K562 (cell line): ENCODE data around the gene MKRN2OS. TPM values are rescaled to one million over a fixed set of nuclear protein-coding genes. Genes with fewer than 3 reads are reported as not detected.

Source experiments
- ATAC-seq: fragments of 200-7000 bp; cut with Tn5 transposase; 3 replicates; pipeline ENCODE4 v1.9.1; 2020; ENCODE audit warnings: moderate library complexity
- BruUV-seq: library from RNA; stranded (reverse); fragments of 400-500 nt; replicated peaks from 2 replicates; lab custom pipeline; 2021; lab: Mats Ljungman, UMichigan
- CTCF ChIA-PET: fragments of 300-600 bp; formaldehyde crosslinking; extraction: SDS; loops from one replicate; lab custom pipeline; 2021; ENCODE audit warnings: low intra/inter-chr PET ratio; lab: Yijun Ruan, JAX
- POLR2A ChIA-PET: fragments of 300-600, 350-650 bp; sonication (Branson Sonifier 250); formaldehyde crosslinking; extraction: SDS; loops from one replicate; lab custom pipeline; 2021; ENCODE audit warnings: antibody characterized with exemption, inconsistent platforms; lab: Yijun Ruan, JAX
- DNase-seq, 4 experiments: peaks; one replicate each; pipeline versions ENCODE4 v3.0.0 to v3.0.0-alpha.2; 2011 to 2018; ENCODE audit warnings: low spot score in 3 of 4, mixed read lengths in 3 of 4; ENCODE audit errors: extremely low read depth in 1 of 4
- FAIRE-seq: peaks from 2 replicates; lab custom pipeline; 2011; peaks lifted over from hg19 to GRCh38; lab: Jason Lieb, UNC
- H2AFZ ChIP-seq: 2 replicates; pipeline ENCODE4 v1.6.0; 2011; ENCODE audit warnings: low read depth, low read length, control low read depth, inconsistent platforms
- H3K27ac ChIP-seq: fragments of 200-600 bp; 3 replicates; pipeline ENCODE4 v1.8.0; 2011; ENCODE audit warnings: low read depth, mild to moderate bottlenecking, control low read depth, inconsistent platforms, low read length, moderate library complexity, mixed read lengths; ENCODE audit errors: extremely low read depth
- H3K27me3 ChIP-seq, 2 experiments: fragments of 300-600 bp in 1 of 2; 2 replicates in 1 of 2; 3 replicates in 1 of 2; pipeline versions ENCODE4 v1.6.0 to v1.8.0; 2011; ENCODE audit warnings: inconsistent platforms in 2 of 2, low read length in 2 of 2, mild to moderate bottlenecking in 1 of 2, mixed read lengths in 1 of 2, moderate library complexity in 1 of 2; ENCODE audit not compliant: control insufficient read depth in 2 of 2, insufficient read depth in 2 of 2
- H3K36me3 ChIP-seq: fragments of 300-600 bp; 3 replicates; pipeline ENCODE4 v1.8.0; 2011; ENCODE audit warnings: mild to moderate bottlenecking, low read length, inconsistent platforms; ENCODE audit not compliant: control insufficient read depth, insufficient read depth
- H3K4me1 ChIP-seq, 2 experiments: fragments of 200-600 bp in 1 of 2; replicated peaks in 1 of 2; 2 replicates in 1 of 2; 3 replicates in 1 of 2; pipeline versions ENCODE4 v1.5.1 to v1.8.0; 2011; ENCODE audit warnings: inconsistent platforms in 2 of 2, low read length in 2 of 2, mild to moderate bottlenecking in 1 of 2, mixed read lengths in 1 of 2, moderate library complexity in 1 of 2; ENCODE audit not compliant: control insufficient read depth in 2 of 2, insufficient read depth in 2 of 2
- H3K4me2 ChIP-seq: 2 replicates; pipeline ENCODE4 v1.6.1; 2011; ENCODE audit warnings: low read length, control low read depth, inconsistent platforms, mixed read lengths; ENCODE audit not compliant: insufficient read depth
- H3K4me3 ChIP-seq: fragments of 200-600 bp; sonication (generic), shearing (Covaris generic); 2 replicates; pipeline ENCODE4 v1.5.1; 2016; ENCODE audit warnings: control low read depth, inconsistent platforms
- H3K79me2 ChIP-seq: fragments of 200-600 bp; 3 replicates; pipeline ENCODE4 v1.8.0; 2011; ENCODE audit warnings: low read length, inconsistent platforms; ENCODE audit not compliant: control insufficient read depth, insufficient read depth
- H3K9ac ChIP-seq, 2 experiments: 2 replicates each; pipeline versions ENCODE4 v1.6.0 to v1.6.1; 2011; ENCODE audit warnings: low read depth in 2 of 2, low read length in 2 of 2, control low read depth in 1 of 2, inconsistent platforms in 1 of 2, mild to moderate bottlenecking in 1 of 2, mixed read lengths in 1 of 2; ENCODE audit not compliant: insufficient read depth in 1 of 2
- H3K9me1 ChIP-seq: one replicate; pipeline ENCODE4 v1.6.0; 2011; ENCODE audit warnings: inconsistent platforms, mild to moderate bottlenecking, low read length, moderate library complexity; ENCODE audit not compliant: control insufficient read depth, insufficient read depth
- H3K9me3 ChIP-seq: replicated peaks from 2 replicates; pipeline ENCODE4 v1.5.1; 2011; ENCODE audit warnings: low read depth, low read length, inconsistent platforms; ENCODE audit not compliant: control insufficient read depth, insufficient read depth
- H4K20me1 ChIP-seq: replicated peaks from 2 replicates; pipeline ENCODE4 v1.6.1; 2011; ENCODE audit warnings: low read length, inconsistent platforms, mixed read lengths; ENCODE audit not compliant: control insufficient read depth, insufficient read depth
- CTCF ChIP-seq, 3 experiments: IDR thresholded peaks in 2 of 3; conservative IDR thresholded peaks in 1 of 3; 2 replicates each; pipeline ENCODE4 v1.5.1; 2011 to 2012; ENCODE audit warnings: low read length in 3 of 3, mild to moderate bottlenecking in 3 of 3, control low read depth in 2 of 3, improper control_type of control experiment in 1 of 3, inconsistent platforms in 1 of 3, low read depth in 1 of 3, mixed read lengths in 1 of 3, moderate library complexity in 1 of 3; ENCODE audit not compliant: insufficient read depth in 2 of 3
- HDAC3 ChIP-seq: fragments of 450-650 bp; IDR thresholded peaks from 2 replicates; pipeline ENCODE4 v1.6.1; 2018; ENCODE audit warnings: borderline replicate concordance, mild to moderate bottlenecking, moderate library complexity; ENCODE audit not compliant: partially characterized antibody
- NFRKB ChIP-seq: fragments of 450-650 bp; IDR thresholded peaks from 2 replicates; pipeline ENCODE4 v1.6.1; 2016; ENCODE audit warnings: low read depth
- SAP30 ChIP-seq: fragments of 200-600 bp; sonication (generic); IDR thresholded peaks from 2 replicates; pipeline ENCODE4 v1.6.1; 2012; ENCODE audit warnings: borderline replicate concordance, low read depth, mild to moderate bottlenecking, moderate library complexity, low read length, control low read depth, inconsistent platforms; ENCODE audit not compliant: insufficient read depth, poor library complexity, severe bottlenecking
- SRSF1 ChIP-seq: fragments of 200-400 bp; formaldehyde crosslinking; IDR thresholded peaks from 2 replicates; pipeline ENCODE4 v1.6.1; 2017; ENCODE audit warnings: mild to moderate bottlenecking, low read depth, low read length, moderate library complexity
- TCF7L2 ChIP-seq: fragments of 150-350 bp; IDR thresholded peaks from 2 replicates; pipeline ENCODE4 v1.6.1; 2016; ENCODE audit warnings: low read depth, mild to moderate bottlenecking, low read length, moderate library complexity
- YBX1 ChIP-seq: fragments of 450-650 bp; IDR thresholded peaks from 2 replicates; pipeline ENCODE4 v1.7.1; 2016; ENCODE audit warnings: mild to moderate bottlenecking
- ZNF384 ChIP-seq: IDR thresholded peaks from 2 replicates; pipeline ENCODE4 v1.6.1; 2012; ENCODE audit warnings: low read depth, low read length, improper control_type of control experiment
- WGBS: fragments of 100-300 bp; shearing (Covaris generic); methylation state at CpG from one replicate; pipeline ENCODE4 v1.1.6; 2016; ENCODE audit warnings: low coverage, mixed read lengths; ENCODE audit not compliant: insufficient coverage; ENCODE audit errors: missing lambda C conversion rate; 5-methylcytosine and 5-hydroxymethylcytosine counted together
- in situ Hi-C: fragments of 300-500 bp; cut with MboI; formaldehyde crosslinking; loops from 4 replicates; pipeline ENCODE4 v1.15.0; 2018; ENCODE audit warnings: inconsistent platforms, mixed read lengths
- intact Hi-C: fragments of 100-400 bp; cut with micrococcal nuclease; formaldehyde crosslinking; loops from 2 replicates; pipeline ENCODE4 v1.14.2; 2022
- polyA plus RNA-seq, 8 experiments: library from polyadenylated mRNA; depleted of rRNA in 4 of 8; stranded (reverse) in 5 of 8; unstranded in 3 of 8; fragments of >200 nt; fragmentation: Nextera tagmentation in 2 of 8; fragmentation: Illumina TruSeq in 1 of 8; extraction: Ambion mirVana in 2 of 8; extraction: Trizol in 1 of 8; gene quantifications; 2 replicates each; pipeline versions ENCODE4 v1.2.1 to v1.2.3, GENCODE V29; 2011 to 2014; ENCODE audit warnings: inconsistent platforms in 1 of 8, missing spikeins in 1 of 8
- total RNA-seq, 7 experiments: library from RNA; depleted of rRNA in 6 of 7; stranded (reverse); fragments of >200 nt in 6 of 7; fragmentation: Illumina TruSeq in 2 of 7; extraction: Trizol in 2 of 7; gene quantifications; 2 replicates each; pipeline versions ENCODE4 v1.2.1 to v1.2.3, GENCODE V29; 2011 to 2021; ENCODE audit warnings: low replicate concordance in 1 of 7

MKRN2OS gene
- total and polyA plus RNA-seq, 9 of the 15 experiments (the other 6 are each of a cell fraction or from before 2014, with no cell fraction given): 0.11 to 0.27 (median 0.17) TPM; not detected in 6

- no peak overlapping the region for H3K9ac ChIP-seq
- DNase-seq (no peak), FAIRE-seq (no peak), ATAC-seq (no peak)
- no peak overlapping the region for H3K27ac ChIP-seq
- peaks cover 95% of the 10 kb centered on the region for H3K36me3 ChIP-seq
- no peaks in the 10 kb centered on the region for H3K9me1 ChIP-seq
- H3K4me2 ChIP-seq: no peak overlapping the region
- no peak overlapping the region for H2AFZ ChIP-seq
- POLR2A ChIA-PET: interaction anchor here (1.0 to 1.5 kb wide), 3 partner anchors 9 to 22 kb away, joined by 3 to 4 read pairs (median 3); no protein-coding TSS in a partner anchor
- peaks cover 15% of the 10 kb centered on the region; the same call in 1 of the 2 replicates for H4K20me1 ChIP-seq
- 98% methylated on average over 3 of the region's 3 CpGs for WGBS
- H3K27me3 ChIP-seq: no peaks in the 10 kb centered on the region
- no peaks in the 10 kb centered on the region; a peak in 2 of 5 replicates for H3K4me1 ChIP-seq
- no TSS peak for BruUV-seq
- H3K9me3 ChIP-seq: no peaks in the 10 kb centered on the region
- no peaks in the 10 kb centered on the region for H3K79me2 ChIP-seq
- H3K4me3 ChIP-seq: no peak overlapping the region
- TF ChIP-seq YBX1 (no peak), NFRKB (no peak), TCF7L2 (no peak)
- CTCF ChIA-PET: no interaction called here
- in situ Hi-C loops (no loop called here), intact Hi-C loops (no loop called here)
These were observed 34.2 kb upstream of the MKRN2OS start for GRCh38 chr3:12579456-12579855.

- 64% methylated on average over 2 of the region's 2 CpGs for WGBS
- H3K4me2 ChIP-seq: no peak overlapping the region
- no peak for TF ChIP-seq SAP30
- TF ChIP-seq HDAC3: no peak
- TF ChIP-seq CTCF (IDR thresholded peaks at IDR 0.05 in 2 of 3, conservative IDR thresholded peaks at IDR 0.05 in 1 of 3; ENCODE audit: insufficient read depth in 2 of 3, low read depth in 1 of 3, low read length in 3 of 3): peak in 2 of 3 experiments; percentile 10 to 28; a peak in 1 of 6 replicates
- TF ChIP-seq ZNF384: peak; percentile 43; the same call in 1 of the 2 replicates
- TF ChIP-seq SRSF1: no peak
- no peaks in the 10 kb centered on the region for H3K27me3 ChIP-seq
- ATAC-seq (no peak), FAIRE-seq (no peak), DNase-seq (peak in 2 of 4 experiments; percentile 54 to 56)
- POLR2A ChIA-PET: interaction anchor here (0.6 to 1.5 kb wide), 6 partner anchors 8 to 119 kb away, joined by 3 to 6 read pairs (median 4); no protein-coding TSS in a partner anchor
- H3K9me3 ChIP-seq: no peaks in the 10 kb centered on the region
- H3K27ac ChIP-seq: no peak overlapping the region
- H3K4me1 ChIP-seq: no peaks in the 10 kb centered on the region; a peak in 2 of 5 replicates
- no peak overlapping the region for H2AFZ ChIP-seq
- in situ Hi-C loops: no loop called here
- CTCF ChIA-PET: interaction anchor here (0.7 to 0.8 kb wide), 2 partner anchors 102 to 289 kb away, joined by 3 to 5 read pairs; no protein-coding TSS in a partner anchor
- no TSS peak for BruUV-seq
- peaks cover 95% of the 10 kb centered on the region for H3K36me3 ChIP-seq
- H3K9ac ChIP-seq: no peak overlapping the region
- peaks cover 8% of the 10 kb centered on the region; the same call in 1 of the 2 replicates for H4K20me1 ChIP-seq
- H3K9me1 ChIP-seq: no peaks in the 10 kb centered on the region
- H3K4me3 ChIP-seq: no peak overlapping the region
- no peaks in the 10 kb centered on the region for H3K79me2 ChIP-seq
- intact Hi-C loops: no loop called here
These were observed 33.4 kb upstream of the MKRN2OS start for GRCh38 chr3:12578742-12579141.
